Activated T-cell treated with anti-CD3 and anti-CD28 coated beads, Interleukin-2, amount 50 U/mL, for 48 hours (primary cell): ENCODE data around the gene MUC20.
"Not testable (repeated sequence)": the region's sequence is repeated elsewhere in the genome, so short reads cannot be mapped to it uniquely, and the experiment has no call there.

Experiments
- DNase-seq, 2 experiments: peaks; one replicate each; pipeline ENCODE4 v3.0.0-alpha.2; 2020

The MUC20 gene

GRCh38 chr3:195720831-195721506, at the start of gene MUC20:
TSS of gene MUC20 (plus strand) at chr3:195720978. CDS start at chr3:195721008, 30 bp downstream.
- not testable (repeated sequence) for DNase-seq

GRCh38 chr3:195671283-195671682, 49.5 kb upstream of the MUC20 start:
- DNase-seq: not testable (repeated sequence)

DNA sequence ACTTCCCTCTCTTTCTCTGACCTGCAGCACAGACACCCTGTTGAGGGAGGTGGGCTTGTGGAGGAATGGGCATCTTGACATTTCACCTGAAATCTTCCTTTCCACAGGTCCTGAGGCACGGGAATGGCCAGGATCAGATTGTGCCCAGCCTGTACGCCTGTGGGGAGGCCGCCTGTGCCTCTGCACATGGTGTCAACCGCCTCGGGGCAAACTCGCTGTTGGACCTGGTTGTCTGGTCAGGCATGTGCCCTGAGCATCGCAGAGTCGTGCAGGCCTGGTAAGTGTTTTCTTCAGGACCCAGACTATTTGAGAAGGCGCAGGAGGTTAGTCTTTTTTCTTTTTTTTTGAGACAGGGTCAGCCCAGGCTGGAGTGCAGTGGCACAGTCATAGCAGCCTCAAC, 47.1 kb upstream of the MUC20 start:
- not testable (repeated sequence) for DNase-seq

GRCh38 chr3:195678391-195679015, 42.3 kb upstream of the MUC20 start:
- not testable (repeated sequence) for DNase-seq

DNA sequence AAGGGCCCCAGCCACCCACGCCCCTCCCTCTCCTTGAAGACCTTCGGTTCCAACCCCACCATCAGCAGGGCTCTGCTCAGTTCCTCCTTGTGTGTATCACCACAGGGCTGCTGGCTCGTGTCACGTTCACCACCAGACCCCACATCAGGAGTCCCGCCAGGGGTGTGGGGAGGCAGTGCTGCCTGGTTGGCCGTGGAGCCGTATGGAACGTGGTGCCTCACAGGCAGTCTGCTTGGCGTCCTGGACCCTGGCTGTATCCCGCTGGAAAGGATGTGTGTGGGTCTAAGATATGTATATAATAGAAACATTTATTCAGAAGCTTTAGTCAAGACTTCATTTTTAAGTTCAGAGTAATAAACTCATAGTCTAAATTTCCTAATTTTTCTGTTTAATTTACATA, 40.1 kb upstream of the MUC20 start:
- not testable (repeated sequence) for DNase-seq

DNA sequence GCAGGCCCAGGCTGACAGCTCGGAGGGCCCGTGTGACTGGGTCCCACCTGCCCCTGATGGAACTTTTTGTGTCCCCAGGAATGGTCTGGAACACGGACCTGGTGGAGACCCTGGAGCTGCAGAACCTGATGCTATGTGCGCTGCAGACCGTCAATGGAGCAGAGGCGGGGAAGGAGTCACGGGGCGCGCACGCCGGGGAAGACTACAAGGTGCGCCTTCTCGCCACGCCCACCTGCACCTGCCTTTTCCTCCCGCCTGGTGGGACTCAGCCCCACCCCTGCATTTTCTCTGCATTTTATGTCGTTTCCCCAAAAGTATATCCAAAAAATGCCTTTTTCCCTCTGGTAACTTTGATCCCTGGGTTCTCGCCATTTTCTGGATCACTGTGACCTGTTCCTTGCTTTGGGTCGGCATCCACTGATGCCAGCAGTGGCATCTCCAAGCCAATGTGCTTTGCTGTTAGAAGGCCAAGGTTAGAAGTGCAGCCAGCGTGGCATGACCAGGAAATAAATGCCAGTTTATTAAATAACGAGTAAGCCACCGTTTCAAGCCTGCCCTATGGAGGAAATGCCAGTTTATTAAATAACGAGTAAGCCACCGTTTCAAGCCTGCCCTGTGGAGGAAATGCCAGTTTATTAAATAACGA, 39.2 kb upstream of the MUC20 start:
- not testable (repeated sequence) for DNase-seq

DNA sequence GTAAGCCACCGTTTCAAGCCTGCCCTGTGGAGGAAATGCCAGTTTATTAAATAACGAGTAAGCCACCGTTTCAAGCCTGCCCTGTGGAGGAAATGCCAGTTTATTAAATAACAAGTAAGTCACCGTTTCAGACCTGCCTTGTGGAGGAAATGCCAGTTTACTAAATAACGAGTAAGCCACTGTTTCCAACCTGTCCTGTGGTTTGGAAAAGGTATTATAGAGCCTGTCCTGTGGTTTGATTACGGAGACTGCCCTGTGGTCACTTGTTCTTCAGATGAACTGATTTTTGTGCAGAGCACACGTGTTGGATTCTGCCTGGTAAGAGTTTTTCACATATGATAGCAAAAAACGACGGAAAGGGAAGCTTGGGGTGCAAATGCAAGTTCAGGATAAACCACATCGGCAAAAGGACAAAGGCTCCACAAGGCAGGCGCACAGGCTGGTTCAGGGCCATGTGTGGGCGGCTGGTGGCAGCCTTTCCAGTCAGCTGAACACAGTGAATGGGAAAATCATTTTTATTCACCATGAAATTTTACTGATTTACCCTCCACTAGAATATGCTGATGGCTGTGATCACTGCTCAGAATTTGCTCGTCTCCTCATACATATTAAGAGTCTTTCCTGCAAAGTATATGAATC, 38.6 kb upstream of the MUC20 start:
- not testable (repeated sequence) for DNase-seq

DNA sequence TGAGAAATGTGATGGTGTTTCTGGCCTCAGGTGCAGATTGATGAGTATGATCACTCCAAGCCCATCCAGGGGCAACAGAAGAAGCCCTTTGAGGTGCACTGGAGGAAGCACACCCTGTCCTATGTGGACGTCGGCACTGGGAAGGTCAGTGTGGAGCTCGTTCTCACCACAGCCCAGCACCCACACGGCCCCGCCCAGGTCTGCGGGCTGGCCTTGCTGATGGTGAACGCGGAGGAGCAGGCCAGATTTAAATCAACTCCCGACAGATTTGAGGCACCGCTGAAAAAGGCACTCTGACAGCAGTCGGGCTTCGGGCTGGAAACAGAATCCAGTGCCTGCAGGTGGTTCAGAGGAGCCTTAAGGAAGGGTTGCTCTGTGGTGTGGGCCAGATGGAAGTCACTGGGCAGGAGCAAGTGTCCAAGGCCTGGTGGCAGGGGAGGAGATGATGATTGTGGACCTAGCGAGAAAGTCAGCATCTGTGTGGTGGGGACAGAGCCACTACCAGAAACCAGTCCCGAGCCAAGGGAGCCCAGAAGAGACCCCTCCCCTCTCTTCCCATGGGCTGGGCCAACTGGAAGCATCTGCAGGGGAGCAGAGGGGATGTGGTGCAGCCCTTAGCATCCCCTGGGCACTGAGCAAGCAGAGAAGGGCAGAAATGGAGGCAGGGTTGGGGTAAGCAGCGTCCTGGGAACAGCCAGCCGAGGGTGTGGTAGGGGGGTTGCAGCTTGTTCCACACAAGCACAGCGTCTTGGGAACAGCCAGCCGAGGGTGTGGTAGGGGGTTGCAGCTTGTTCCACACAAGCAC, 36.9 kb upstream of the MUC20 start:
- DNase-seq: not testable (repeated sequence)

- DNase-seq: not testable (repeated sequence)
These were observed 36.1 kb upstream of the MUC20 start for GRCh38 chr3:195684527-195685257.

DNA sequence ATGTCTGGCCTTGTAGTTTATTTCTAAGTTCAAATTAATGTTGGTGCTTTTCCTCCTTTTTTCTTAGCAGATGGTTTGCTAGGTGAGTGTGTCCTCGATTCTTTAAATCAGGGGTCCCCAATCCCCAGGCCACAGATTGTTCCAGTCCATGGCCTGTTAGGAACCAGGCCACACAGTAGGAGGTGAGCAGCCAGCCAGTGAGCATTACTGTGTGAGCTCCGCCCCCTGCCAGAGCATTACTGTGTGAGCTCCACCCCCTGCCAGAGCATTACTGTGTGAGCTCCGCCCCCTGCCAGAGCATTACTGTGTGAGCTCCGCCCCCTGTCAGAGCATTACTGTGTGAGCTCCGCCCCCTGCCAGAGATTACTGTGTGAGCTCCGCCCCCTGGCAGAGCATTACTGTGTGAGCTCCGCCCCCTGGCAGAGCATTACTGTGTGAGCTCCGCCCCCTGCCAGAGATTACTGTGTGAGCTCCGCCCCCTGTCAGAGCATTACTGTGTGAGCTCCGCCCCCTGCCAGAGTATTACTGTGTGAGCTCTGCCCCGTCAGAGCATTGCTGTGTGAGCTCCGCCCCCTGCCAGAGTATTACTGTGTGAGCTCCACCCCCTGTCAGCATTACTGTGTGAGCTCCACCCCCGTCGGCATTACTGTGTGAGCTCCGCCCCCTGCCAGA, 34.1 kb upstream of the MUC20 start:
- DNase-seq: peak; percentile 36 to 53

DNA sequence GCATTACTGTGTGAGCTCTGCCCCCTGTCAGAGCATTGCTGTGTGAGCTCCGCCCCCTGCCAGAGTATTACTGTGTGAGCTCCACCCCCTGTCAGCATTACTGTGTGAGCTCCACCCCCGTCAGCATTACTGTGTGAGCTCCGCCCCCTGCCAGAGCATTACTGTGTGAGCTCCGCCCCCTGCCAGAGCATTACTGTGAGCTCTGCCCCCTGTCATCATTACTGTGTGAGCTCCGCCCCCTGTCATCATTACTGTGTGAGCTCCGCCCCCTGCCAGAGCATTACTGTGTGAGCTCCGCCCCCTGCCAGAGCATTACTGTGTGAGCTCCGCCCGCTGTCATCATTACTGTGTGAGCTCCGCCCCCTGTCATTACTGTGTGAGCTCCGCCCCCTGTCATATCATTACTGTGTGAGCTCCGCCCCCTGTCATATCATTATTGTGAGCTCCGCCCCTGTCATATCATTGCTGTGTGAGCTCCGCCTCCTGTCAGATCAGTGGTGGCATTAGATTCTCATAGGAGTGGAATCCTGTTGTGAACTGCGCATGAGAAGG, 33.5 kb upstream of the MUC20 start:
- DNase-seq: peak; percentile 75 to 76

- DNase-seq: not testable (repeated sequence)
These were observed 32.2 kb upstream of the MUC20 start for GRCh38 chr3:195688471-195689183.

- not testable (repeated sequence) for DNase-seq
These were observed 31.4 kb upstream of the MUC20 start for GRCh38 chr3:195689184-195690070.

DNA sequence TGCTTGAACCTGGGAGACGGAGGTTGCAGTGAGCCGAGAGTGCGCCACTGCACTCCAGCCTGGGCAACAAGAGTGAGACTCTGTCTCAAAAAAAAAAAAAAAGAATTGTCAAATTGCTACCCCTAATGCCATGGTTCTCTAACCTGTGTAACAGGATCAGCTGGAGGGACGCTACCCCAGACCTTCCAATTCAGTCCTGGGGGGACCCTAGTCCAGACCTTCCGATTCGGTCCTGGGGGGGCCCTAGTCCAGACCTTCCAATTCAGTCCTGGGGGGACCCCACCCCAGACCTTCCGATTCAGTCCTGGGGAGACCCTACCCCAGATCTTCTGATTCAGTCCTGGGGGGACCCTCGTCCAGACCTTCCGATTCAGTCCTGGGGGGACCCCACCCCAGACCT, 29.8 kb upstream of the MUC20 start:
- DNase-seq: no peak

- DNase-seq: not testable (repeated sequence)
These were observed 29.0 kb upstream of the MUC20 start for GRCh38 chr3:195691596-195692353.

DNA sequence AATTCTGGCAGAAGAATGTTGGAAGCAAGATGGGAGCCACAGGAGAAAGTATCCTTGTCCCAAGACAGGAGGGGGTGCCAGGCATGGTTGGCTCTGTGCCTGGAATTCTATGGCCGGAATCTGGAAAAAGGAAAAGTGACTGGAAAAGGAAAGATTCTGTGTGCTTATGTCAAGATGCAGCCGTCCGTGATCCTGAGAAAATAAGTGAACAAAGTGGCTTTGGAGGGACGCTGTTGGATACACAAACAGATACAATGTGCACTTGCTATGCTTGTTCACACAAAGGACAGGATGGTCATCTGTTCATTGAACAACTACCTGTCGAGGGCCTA, 28.5 kb upstream of the MUC20 start:
- no peak for DNase-seq

DNA sequence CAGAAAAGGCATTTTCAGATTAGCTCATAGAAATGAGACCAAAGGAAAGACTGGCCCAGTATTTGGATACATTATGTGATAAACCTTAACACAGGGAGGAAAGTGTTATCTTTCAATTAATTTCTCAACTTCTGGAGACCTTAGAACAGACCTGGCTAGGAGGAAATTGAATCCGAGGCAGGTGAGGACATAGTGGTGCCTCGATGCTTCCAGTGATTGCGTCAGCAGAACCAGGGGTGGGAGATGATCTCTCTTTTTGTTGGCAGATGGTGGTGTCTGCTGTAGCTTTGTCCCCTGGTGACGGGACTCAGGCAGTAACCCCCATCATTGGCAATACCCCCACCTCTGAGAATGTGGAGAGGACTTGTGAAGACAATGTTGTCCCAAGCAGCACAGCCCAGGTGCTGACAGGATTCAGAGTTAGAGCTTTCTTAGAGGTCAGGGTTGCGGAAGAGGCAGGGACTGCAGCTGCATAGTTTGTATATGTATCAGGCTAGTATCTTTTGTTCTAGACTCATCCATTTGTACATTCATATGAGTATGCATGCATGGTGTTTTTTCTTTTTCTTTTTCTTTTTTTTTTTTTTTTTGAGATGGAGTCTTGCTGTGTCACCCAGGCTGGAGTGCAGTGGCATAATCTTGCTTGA, 27.9 kb upstream of the MUC20 start:
- DNase-seq: no peak
